Stimulated activated CD4-positive, alpha-beta T cell treated with anti-CD3 and anti-CD28 coated beads, Interleukin-12 subunit alpha, Interleukin-12 subunit beta, amount 100 ng/mL, for 24 hours (primary cell): Measurements from ENCODE around the gene BTNL9.
"Not testable (repeated sequence)": the region's sequence is repeated elsewhere in the genome, so short reads cannot be mapped to it uniquely, and the experiment has no call there.

Experiments
- DNase-seq, 2 experiments: peaks; one replicate each; pipeline ENCODE4 v3.0.0-alpha.2; 2020; ENCODE audit warnings: low read depth in 2 of 2

BTNL9 gene

GRCh38 chr5:181042722-181043121 is 2.7 kb downstream of the BTNL9 start:
- DNase-seq, result no peak

- DNase-seq, result no peak
These were observed 3.4 kb downstream of the BTNL9 start for GRCh38 chr5:181043285-181044092.

DNA sequence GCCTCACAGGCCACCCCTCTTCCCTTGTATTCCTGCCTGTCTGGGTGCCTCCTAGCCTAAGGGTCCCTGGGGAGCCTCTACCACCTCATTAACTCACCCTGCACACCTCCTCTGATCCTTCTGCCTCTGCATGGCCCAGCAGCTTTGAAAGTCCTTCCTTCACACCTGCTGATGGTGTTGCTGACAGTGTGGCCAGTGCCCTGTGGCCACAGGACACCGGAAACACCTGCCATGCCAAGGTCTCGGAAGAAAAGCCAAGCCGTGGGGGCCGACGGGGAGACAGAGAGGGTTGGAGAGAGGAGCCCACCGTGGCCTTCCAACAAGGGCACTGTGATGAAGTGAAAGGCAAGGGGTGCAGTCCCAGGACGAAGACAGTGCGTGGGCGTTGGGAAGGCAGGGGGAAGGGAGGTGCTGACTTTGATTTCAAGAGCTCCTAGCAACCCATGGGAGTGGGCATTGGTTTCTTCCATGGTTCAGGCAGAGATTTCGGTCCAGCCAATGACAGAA is 4.1 kb downstream of the BTNL9 start:
- DNase-seq, result no peak

DNA sequence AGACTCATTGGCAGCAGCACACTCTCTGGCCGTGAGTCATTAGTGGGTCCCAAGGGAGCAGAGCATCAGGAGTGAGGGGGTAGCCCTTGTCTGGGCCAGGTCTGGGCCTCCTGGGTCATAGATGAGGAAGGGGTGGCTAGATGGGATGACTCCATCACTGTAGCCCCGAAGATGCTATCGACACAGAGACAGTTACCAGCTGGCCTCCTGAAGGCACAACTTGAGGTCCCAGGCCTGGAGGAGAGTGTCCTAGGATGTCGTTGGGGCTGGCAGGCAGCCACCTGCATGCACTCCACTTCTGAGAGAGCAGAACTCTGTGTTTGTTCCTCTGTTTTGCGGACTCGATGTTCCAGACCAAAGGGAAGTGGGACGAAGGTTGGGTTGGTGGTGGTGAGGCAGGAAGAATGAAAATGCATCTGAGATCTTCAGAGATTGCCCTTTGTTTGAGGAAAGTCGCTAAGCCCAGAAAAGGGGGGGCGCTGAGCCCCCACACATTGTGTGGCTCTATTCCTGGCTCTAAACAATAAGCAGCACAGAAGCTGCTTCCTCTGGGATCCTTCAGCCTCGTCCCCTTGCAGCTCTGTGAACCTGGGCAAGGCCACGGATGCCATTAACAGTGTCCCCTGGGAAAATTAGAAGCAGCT is 4.7 kb downstream of the BTNL9 start:
- no peak for DNase-seq

DNA sequence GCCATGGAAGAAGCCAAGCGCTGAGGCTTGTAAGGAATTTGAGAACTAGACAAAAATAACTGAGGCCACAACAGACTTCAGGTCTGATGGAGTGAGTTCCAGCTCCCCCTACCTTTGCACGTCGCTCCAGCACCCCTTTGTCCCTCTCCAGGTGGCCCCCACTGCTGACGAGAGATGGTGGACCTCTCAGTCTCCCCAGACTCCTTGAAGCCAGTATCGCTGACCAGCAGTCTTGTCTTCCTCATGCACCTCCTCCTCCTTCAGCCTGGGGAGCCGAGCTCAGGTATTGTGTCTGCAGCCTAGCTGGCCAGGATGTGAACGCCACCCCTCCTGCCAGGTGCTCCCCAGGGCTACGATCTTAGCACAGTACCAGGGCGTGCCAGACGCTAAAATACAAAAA is 5.2 kb downstream of the BTNL9 start:
- no peak for DNase-seq

- DNase-seq, result not testable (repeated sequence)
These were observed 5.8 kb downstream of the BTNL9 start for GRCh38 chr5:181045857-181046256.

GRCh38 chr5:181047288-181047687 is 7.2 kb downstream of the BTNL9 start:
- DNase-seq, result no peak

- DNase-seq, result no peak
These were observed 7.9 kb downstream of the BTNL9 start for GRCh38 chr5:181047921-181048320.

DNA sequence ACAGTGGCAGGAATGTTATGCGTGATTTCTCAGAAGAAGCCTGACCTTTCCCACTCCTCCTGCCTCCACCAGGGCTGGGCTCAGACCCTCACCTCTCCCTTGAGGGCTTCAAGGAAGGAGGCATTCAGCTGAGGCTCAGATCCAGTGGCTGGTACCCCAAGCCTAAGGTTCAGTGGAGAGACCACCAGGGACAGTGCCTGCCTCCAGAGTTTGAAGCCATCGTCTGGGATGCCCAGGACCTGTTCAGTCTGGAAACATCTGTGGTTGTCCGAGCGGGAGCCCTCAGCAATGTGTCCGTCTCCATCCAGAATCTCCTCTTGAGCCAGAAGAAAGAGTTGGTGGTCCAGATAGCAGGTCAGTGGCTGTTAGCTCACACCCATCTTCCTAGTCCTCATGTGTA is 9.9 kb downstream of the BTNL9 start:
- no peak for DNase-seq

GRCh38 chr5:181051841-181052671 is 12.0 kb downstream of the BTNL9 start:
- DNase-seq, result no peak

DNA sequence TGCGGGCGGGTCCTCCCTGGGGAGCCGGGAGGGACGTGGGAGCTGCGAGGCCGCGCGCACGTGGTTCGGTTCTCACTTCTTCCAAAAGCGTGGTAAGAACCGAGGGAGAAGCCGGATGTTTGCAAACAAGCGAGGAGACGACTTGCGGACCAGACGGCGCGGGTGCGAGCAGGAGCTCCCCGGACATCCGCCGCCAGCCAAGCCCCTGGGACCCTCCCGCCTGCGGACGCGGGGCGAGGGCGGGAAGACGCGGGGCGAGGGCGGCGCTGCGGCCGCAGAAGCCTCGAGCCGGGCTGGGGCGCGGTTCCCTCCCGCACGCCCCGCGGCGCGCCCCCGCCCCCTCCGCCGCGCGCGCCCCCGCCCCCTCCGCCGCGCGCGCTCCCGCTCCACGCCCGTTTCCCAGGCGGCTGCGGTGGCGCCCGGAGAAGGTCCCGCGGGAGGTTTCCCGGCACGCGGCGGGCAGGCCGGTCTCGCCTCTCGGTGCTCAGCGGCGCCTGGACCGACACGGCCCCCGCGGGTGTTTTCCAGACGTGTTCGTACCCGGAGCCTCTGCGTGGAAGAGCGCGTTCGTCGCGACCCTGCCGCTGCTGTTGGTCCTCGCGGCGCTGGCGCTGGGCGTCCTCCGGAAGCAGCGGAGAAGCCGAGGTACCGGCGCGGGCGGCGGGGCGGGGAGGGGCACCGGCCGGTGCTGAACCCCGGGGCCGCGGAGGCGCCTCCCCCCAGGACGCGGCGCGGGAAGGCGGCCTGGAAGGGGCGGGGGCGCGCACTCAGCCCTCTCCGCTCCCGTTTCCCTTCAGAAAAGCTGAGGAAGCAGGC is 12.8 kb downstream of the BTNL9 start:
- no peak for DNase-seq

GRCh38 chr5:181053488-181054121 is 13.5 kb downstream of the BTNL9 start:
- DNase-seq, result no peak

GRCh38 chr5:181054138-181054537 is 14.1 kb downstream of the BTNL9 start:
- no peak for DNase-seq

DNA sequence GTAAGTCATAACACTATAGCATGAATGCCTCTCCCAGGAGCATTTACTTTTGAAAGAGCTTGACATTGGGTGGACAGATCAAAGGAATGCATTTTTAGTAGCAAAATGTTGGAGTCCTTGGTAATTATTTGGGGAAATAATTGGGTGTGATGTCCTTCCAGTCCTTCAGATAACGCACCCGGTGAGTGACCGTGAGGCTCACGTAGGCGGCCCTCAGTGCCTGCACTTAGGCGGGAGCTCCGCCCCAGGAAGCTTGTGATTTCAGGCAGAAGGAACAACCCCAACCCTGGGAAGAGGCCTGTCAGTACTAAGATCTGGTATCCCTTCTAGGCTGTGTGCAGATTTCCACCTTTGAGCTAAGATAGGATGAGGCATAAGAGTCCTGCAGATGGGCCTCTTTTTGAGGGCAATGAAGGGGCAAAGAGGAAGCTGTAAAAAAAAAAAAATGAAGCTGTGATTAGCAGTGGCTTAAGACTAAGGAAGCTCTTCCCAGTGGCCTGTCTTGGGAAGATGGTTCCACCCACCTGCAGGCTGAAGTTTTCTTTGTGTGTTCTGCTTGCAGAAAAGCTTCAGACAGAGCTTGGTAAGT is 14.9 kb downstream of the BTNL9 start:
- no peak for DNase-seq

DNA sequence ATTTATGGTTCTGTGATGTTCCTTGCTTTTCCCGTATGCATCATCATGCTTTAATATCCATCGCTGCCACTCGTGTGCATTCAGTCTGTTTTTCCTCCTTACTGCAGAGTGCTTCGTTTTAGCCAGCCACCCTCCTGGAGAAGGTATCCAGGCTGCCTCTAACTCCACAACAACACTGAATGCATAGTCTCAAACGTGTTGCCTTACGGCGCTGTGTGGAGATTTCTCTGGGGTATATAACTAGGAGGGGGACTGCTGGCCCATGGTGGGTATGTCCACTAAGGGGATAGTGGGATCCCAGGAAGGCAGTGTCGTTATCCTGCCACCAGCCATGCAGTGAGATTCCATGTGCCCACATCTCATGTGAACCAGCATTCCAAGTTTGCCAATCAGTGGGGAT is 16.4 kb downstream of the BTNL9 start:
- no peak for DNase-seq

GRCh38 chr5:181058321-181058720 is 18.3 kb downstream of the BTNL9 start:
- no peak for DNase-seq

- no peak for DNase-seq
These were observed 18.8 kb downstream of the BTNL9 start for GRCh38 chr5:181058786-181059296.

GRCh38 chr5:181059297-181060230 is 19.5 kb downstream of the BTNL9 start:
- no peak for DNase-seq

DNA sequence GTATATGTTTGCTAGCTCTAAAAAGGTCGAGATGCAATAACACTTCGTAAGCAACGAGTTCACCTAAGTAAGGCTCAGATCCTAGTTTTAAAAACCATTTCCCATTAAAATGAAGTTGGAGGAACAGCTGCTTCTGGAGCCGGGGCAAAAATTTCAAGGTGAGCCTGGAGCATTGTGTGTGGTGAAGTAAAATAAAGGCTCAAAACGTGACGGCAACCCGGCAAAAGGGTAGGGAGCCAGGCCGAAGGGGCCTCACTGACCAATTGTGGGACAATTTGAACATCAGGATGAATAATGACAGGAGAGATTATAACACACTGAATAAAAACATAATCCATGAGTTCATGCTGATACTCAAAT is 20.1 kb downstream of the BTNL9 start:
- no peak for DNase-seq
